ENCODE results near the gene SHROOM2.

The SHROOM2 gene

DNA sequence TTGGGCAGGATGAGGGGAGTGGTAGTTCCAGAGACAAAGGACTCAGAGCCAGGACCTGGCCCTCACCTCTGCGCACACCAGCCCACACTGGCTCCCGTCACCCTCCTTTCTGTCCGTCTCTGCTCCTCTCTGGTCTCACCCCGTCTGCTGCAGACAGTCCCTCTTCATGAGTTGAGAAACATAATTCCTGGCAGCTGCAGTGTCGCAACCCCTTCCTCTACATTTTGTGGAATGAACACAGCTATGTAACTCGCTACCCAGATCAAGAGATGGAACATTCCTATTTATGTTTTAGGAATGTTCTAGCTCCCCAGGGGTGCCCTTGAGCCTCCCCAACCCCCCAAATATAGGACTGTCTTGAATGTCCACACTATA is 59.3 kb downstream of the SHROOM2 start:
- no peak overlapping the region for H3K27ac ChIP-seq
- CTCF ChIA-PET, result no interaction called here
- DNase-seq (ENCODE audit: low spot score), result no peak
- TF ChIP-seq, protein P1, sequence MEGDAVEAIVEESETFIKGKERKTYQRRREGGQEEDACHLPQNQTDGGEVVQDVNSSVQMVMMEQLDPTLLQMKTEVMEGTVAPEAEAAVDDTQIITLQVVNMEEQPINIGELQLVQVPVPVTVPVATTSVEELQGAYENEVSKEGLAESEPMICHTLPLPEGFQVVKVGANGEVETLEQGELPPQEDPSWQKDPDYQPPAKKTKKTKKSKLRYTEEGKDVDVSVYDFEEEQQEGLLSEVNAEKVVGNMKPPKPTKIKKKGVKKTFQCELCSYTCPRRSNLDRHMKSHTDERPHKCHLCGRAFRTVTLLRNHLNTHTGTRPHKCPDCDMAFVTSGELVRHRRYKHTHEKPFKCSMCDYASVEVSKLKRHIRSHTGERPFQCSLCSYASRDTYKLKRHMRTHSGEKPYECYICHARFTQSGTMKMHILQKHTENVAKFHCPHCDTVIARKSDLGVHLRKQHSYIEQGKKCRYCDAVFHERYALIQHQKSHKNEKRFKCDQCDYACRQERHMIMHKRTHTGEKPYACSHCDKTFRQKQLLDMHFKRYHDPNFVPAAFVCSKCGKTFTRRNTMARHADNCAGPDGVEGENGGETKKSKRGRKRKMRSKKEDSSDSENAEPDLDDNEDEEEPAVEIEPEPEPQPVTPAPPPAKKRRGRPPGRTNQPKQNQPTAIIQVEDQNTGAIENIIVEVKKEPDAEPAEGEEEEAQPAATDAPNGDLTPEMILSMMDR (conservative IDR thresholded peaks at IDR 0.05; ENCODE audit: low read depth), result no peak
- POLR2A ChIA-PET (ENCODE audit: low non-redundant PET), result no interaction called here

DNA sequence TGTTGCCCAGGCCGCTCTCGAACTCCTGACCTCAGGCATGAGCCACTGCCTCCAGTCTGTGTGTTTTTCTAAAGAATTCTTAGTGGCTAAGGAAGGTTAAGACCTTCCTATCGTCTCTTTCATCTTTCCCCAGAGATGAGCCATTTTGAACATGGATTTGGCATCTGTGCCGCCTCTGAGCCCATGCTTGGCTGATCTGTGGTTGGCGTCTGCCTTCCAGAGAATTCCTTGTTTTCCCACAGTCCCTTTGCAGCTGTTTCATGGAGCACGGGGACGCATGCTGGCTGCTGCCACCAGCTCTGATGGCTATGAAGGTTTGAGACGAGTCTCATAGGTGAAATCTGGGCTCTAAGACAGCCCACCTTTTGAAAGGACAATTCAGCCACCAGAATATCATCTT is 60.4 kb downstream of the SHROOM2 start:
- POLR2A ChIA-PET (ENCODE audit: low non-redundant PET), result no interaction called here
- TF ChIP-seq, protein P1 (conservative IDR thresholded peaks at IDR 0.05; ENCODE audit: low read depth), result no peak
- CTCF ChIA-PET, result no interaction called here
- H3K27ac ChIP-seq, result no peak overlapping the region
- no peak for DNase-seq (ENCODE audit: low spot score)

DNA sequence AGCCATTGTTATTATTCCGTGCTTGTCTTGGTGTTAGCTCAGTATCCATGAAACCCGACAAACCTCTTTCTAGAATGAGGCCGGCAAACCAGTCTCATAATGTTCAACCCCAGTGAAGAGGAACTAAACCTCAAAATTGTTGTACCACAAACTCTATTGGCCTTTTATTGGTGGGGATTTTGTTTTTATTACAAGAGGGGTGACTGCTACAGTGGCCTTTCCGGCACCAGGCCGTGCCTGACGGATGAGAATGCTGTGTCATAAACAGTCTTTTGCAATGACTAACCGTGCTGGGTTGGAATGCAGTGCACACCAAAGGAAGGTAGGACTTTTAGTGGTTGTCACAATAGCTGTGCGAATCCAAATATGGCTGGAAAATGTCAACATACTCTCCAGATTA is 60.8 kb downstream of the SHROOM2 start:
- ChIA-PET CTCF (no interaction called here), POLR2A (ENCODE audit: low non-redundant PET) (no interaction called here)
- TF ChIP-seq, protein P1 (conservative IDR thresholded peaks at IDR 0.05; ENCODE audit: low read depth), result no peak
- peak; percentile 27 for DNase-seq (ENCODE audit: low spot score)
- H3K27ac ChIP-seq, result no peak overlapping the region

DNA sequence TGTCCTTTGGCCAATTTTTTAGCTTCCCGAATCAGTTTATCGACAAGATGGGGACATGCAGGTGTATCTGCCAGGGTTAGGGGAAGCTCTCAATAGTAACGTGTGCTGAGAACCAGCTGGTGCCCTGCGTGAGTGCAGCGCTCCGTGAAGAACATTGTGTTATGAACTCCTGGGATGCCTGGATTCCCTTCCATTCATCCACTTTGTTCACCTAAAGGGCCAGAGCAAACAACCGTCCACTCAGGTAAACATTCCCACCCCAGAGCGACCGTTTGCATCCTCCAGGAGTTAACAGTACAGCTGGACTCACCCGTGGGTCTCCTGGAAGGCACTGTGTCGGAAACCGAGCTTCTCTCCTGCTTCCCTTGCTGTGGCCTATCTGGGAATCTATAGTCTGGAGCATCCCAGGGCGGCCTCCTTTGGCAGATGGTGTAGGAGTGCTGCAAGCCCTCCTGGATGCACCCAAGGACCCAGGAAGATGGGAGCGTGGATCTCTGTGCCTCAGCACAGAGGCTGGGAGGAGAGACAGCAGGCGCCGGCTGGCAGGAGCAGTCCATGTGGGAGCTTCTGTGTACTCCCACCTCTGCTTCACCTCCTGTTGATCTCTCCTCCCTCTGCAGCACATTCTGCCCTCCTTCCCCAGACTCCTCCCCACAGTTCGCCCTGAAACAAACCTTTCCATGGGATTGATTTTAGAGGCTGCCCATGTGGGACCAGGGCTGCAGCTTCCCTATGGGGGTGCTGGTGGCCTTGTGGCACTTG is 62.7 kb downstream of the SHROOM2 start:
- TF ChIP-seq, protein P1 (conservative IDR thresholded peaks at IDR 0.05; ENCODE audit: low read depth), result no peak
- POLR2A ChIA-PET (ENCODE audit: low non-redundant PET), result no interaction called here
- DNase-seq (ENCODE audit: low spot score), result no peak
- no peak overlapping the region for H3K27ac ChIP-seq
- CTCF ChIA-PET, result no interaction called here

DNA sequence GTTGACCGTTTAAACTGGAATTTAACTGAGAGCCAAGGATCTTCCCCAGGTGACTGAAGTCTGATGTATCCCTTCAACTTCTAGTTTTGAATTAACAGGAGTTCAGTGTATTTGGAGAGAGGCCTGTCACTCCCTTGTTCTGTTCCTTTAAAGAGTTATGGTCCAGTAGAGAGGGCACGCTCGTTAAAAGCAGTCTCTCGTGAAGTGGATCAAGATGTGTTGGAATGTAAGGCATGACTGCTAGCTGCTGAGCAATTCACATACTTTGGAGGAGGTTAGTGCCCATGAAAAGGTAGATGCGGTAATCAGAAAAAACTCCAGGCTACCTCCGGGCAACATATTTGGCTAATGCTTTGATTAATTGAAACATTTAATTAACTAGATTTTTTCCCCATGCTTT is 65.7 kb downstream of the SHROOM2 start:
- TF ChIP-seq, protein P1 (conservative IDR thresholded peaks at IDR 0.05; ENCODE audit: low read depth), result no peak
- POLR2A ChIA-PET (ENCODE audit: low non-redundant PET), result no interaction called here
- H3K27ac ChIP-seq, result no peak overlapping the region
- DNase-seq (ENCODE audit: low spot score), result no peak
- CTCF ChIA-PET, result no interaction called here

DNA sequence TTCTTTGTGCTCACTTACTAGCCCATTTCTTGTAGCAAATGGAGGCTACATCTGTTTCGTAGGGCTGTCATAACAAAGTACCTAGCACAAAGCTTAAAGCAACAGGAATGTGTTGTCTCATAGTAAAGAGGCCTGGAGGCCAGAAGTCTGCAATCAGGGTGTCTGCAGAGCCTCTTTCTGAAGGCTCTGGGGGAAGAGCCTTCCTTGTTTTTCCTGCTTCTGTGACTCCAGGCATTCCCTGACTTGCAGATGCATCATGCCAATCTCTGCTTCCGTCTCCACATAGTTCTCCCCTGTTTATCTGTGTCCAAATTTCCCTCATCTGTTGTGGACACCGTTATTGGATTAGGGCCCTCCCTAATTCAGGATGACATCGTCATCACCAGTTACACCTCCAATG is 67.1 kb downstream of the SHROOM2 start:
- DNase-seq (ENCODE audit: low spot score), result no peak
- ChIA-PET CTCF (no interaction called here), POLR2A (ENCODE audit: low non-redundant PET) (no interaction called here)
- TF ChIP-seq, protein P1 (conservative IDR thresholded peaks at IDR 0.05; ENCODE audit: low read depth), result no peak
- H3K27ac ChIP-seq, result no peak overlapping the region

All from RWPE1 (cell line).